MM.1S (cell line): ENCODE results near the gene ENG.

Source experiments
- DNase-seq: peaks from one replicate; pipeline ENCODE4 v3.0.0-alpha.2; 2015
- H2AFZ ChIP-seq: fragments of 300-600 bp; sonication (generic); 2 replicates; pipeline ENCODE4 v1.6.0; 2016; ENCODE audit warnings: antibody characterized with exemption, low read length
- H3F3A ChIP-seq: fragments of 300-600 bp; sonication (generic); 2 replicates; pipeline ENCODE4 v1.6.1; 2016; ENCODE audit warnings: mild to moderate bottlenecking, antibody characterized with exemption, low read length, moderate library complexity, mixed read lengths; ENCODE audit not compliant: insufficient read depth
- H3K27ac ChIP-seq: fragments of 300-600 bp; sonication (generic); 2 replicates; pipeline ENCODE4 v1.5.1; 2016; ENCODE audit warnings: mild to moderate bottlenecking, low read length
- H3K27me3 ChIP-seq: fragments of 300-600 bp; sonication (generic); replicated peaks from 2 replicates; pipeline ENCODE4 v1.6.0; 2016; ENCODE audit warnings: low read length; ENCODE audit not compliant: insufficient read depth
- H3K36me3 ChIP-seq: fragments of 300-600 bp; sonication (generic); replicated peaks from 2 replicates; pipeline ENCODE4 v1.6.1; 2016; ENCODE audit warnings: mild to moderate bottlenecking, low read length, mixed read lengths; ENCODE audit not compliant: insufficient read depth
- H3K4me1 ChIP-seq: fragments of 300-600 bp; sonication (generic); 2 replicates; pipeline ENCODE4 v1.6.1; 2016; ENCODE audit warnings: low read length, mixed read lengths
- H3K4me2 ChIP-seq: fragments of 300-600 bp; sonication (generic); 2 replicates; pipeline ENCODE4 v1.6.0; 2016; ENCODE audit warnings: low read depth, low read length
- H3K4me3 ChIP-seq: fragments of 300-600 bp; sonication (generic); 2 replicates; pipeline ENCODE4 v1.5.1; 2016; ENCODE audit warnings: low read length, mixed read lengths
- H3K79me2 ChIP-seq: fragments of 300-600 bp; sonication (generic); 2 replicates; pipeline ENCODE4 v1.6.1; 2016; ENCODE audit warnings: mixed run types, low read length, mixed read lengths
- H3K9ac ChIP-seq: fragments of 300-600 bp; sonication (generic); 2 replicates; pipeline ENCODE4 v1.6.1; 2016; ENCODE audit warnings: low read length, mixed read lengths
- H3K9me2 ChIP-seq: fragments of 300-600 bp; sonication (generic); replicated peaks from 2 replicates; pipeline ENCODE4 v1.6.1; 2016; ENCODE audit warnings: mild to moderate bottlenecking, low read length, mixed read lengths; ENCODE audit not compliant: insufficient read depth
- H3K9me3 ChIP-seq: fragments of 300-600 bp; sonication (generic); replicated peaks from 2 replicates; pipeline ENCODE4 v1.6.1; 2016; ENCODE audit warnings: mild to moderate bottlenecking, low read length, mixed read lengths; ENCODE audit not compliant: insufficient read depth
- H4K20me1 ChIP-seq: fragments of 300-600 bp; sonication (generic); 2 replicates; pipeline ENCODE4 v1.6.1; 2016; ENCODE audit warnings: mild to moderate bottlenecking, low read length, moderate library complexity, mixed read lengths; ENCODE audit not compliant: insufficient read depth
- CTCF ChIP-seq: fragments of 300-600 bp; sonication (generic); IDR thresholded peaks from 2 replicates; pipeline ENCODE4 v1.5.1; 2016; ENCODE audit warnings: antibody characterized with exemption, low read length, mixed read lengths
- EZH2 ChIP-seq: fragments of 300-600 bp; sonication (generic); optimal IDR thresholded peaks from 2 replicates; pipeline ENCODE3; 2017; ENCODE audit warnings: low read depth, mild to moderate bottlenecking, antibody characterized with exemption, low read length, mixed read lengths
- EZH2phosphoT487 ChIP-seq: fragments of 300-600 bp; sonication (generic); IDR thresholded peaks from 2 replicates; pipeline ENCODE4 v1.6.1; 2018; ENCODE audit warnings: antibody characterized with exemption, low read length

Gene ENG

DNA sequence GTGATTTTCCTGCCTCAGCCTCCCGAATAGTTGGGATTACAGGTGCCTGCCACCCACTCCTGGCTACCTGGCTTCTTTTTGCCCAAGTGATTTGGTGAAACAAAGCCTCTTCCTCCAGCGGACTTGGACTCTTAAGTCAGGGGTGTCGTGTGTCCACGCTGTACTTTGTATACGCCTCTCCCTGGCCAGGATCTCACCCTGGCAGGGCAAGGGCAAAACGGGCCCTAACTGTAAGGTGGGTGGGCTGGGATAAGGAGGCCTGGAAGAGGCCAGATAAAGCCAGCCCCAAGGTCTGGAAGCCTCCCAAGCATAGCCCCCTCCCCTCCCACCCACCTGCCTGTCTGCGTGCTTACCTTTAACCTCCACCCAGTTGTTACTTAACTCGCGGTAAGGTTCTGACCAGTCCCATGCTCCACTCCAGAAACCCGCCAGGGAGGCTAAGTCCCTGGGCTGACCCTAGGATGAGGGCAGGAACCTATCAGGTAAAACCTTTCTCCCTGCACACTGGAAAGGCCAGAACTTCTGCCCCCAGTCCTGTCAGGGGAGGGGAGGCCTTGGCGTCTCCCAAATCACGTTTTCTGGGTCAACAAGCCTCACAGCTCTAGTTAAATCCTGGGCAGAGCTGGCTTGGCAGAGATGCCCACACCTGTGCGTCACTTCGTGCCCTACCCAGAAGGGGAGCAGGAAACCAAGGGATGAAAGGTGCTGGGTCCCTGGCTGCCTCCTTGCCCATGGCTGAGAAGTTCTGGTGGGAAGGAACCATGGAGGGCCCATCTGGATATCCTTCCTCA is 60.3 kb downstream of the ENG start:
- TF ChIP-seq CTCF (no peak), EZH2 (no peak), EZH2phosphoT487 (no peak)
- H2AFZ ChIP-seq, result no peak overlapping the region
- no peaks in the 10 kb centered on the region for H3K9me2 ChIP-seq
- peaks cover 22% of the 10 kb centered on the region for H3K4me1 ChIP-seq
- peaks cover 20% of the 10 kb centered on the region for H3K79me2 ChIP-seq
- no peak overlapping the region for H3K4me3 ChIP-seq
- H3K27ac ChIP-seq, result no peak overlapping the region
- no peak overlapping the region for H3K4me2 ChIP-seq
- H3K27me3 ChIP-seq, result no peaks in the 10 kb centered on the region
- DNase-seq, result no peak
- no peak overlapping the region for H3K9ac ChIP-seq
- peaks cover 14% of the 10 kb centered on the region for H3K36me3 ChIP-seq
- peaks cover 7% of the 10 kb centered on the region for H4K20me1 ChIP-seq
- no peaks in the 10 kb centered on the region for H3K9me3 ChIP-seq
- H3F3A ChIP-seq, result peaks cover 30% of the 10 kb centered on the region

DNA sequence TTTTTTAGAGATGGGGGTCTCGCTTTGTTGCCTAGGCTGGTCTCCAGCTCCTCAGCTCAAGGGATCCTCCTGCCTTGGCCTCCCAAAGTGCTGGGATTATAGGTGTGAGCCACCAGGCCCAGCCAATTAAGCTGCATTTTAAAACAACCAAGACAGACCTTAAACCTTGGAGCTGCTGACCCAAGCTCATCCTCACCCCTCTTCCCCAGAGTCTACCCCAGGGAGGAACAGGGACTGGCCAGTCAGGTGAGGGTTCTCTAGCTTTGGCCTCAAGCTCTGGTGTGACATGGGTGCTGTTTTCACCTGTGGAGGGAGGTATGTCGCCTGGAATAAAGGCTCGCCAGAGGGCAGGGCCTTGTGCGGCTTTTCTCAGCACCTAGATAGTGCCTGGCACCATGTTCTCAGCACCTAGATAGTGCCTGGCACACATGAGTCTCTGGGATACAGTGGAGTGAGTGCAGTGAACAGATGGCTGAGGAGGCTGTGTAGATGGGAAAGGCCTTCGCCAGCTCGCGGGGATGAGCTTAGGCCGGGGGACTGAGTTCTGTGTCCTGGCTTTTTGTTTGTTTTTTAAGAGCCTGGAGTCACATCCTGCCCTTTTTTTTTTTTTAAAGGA is 61.3 kb downstream of the ENG start:
- peaks cover 30% of the 10 kb centered on the region for H3K79me2 ChIP-seq
- H2AFZ ChIP-seq, result no peak overlapping the region
- DNase-seq, result no peak
- H3F3A ChIP-seq, result peaks cover 30% of the 10 kb centered on the region
- peaks cover 23% of the 10 kb centered on the region for H3K36me3 ChIP-seq
- no peak overlapping the region for H3K27ac ChIP-seq
- H3K4me1 ChIP-seq, result peaks cover 32% of the 10 kb centered on the region
- no peaks in the 10 kb centered on the region for H3K9me3 ChIP-seq
- no peak overlapping the region for H3K4me3 ChIP-seq
- peaks cover 16% of the 10 kb centered on the region for H4K20me1 ChIP-seq
- no peaks in the 10 kb centered on the region for H3K27me3 ChIP-seq
- no peak overlapping the region for H3K4me2 ChIP-seq
- no peaks in the 10 kb centered on the region for H3K9me2 ChIP-seq
- TF ChIP-seq EZH2phosphoT487 (no peak), EZH2 (no peak), CTCF (no peak)
- no peak overlapping the region for H3K9ac ChIP-seq

DNA sequence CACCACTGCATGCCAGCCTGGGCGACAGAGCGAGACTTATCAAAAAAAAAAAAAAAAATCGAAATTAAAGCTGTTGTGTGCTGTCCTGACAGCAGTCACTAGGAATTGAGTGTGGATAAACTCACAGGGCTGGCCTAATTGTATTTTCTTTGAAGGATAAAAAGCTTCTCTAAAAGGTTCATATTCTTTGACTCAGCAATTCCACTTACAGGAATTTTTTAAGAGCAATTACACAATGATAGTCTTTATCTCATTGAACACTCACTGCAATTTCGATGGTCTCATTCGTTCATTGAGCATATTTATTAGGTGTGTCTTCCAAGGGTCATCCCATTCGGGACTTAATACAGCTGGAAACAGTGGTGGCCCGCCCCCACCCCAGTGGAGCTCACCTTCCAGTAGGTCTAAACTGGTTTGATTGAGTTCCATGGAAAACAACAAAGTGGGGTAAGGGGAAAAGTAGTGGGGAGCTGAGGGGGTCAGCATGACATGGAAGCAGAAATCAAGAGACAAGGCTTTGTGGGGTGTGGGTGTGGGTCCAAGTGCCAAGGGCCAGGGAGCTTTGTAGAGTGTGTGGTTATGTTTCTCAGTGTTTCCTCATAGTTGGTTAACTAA is 61.9 kb downstream of the ENG start:
- no peak overlapping the region for H3K9ac ChIP-seq
- peaks cover 36% of the 10 kb centered on the region for H3F3A ChIP-seq
- peaks cover 23% of the 10 kb centered on the region for H4K20me1 ChIP-seq
- H3K9me2 ChIP-seq, result no peaks in the 10 kb centered on the region
- peaks cover 37% of the 10 kb centered on the region for H3K79me2 ChIP-seq
- no peaks in the 10 kb centered on the region for H3K27me3 ChIP-seq
- H3K36me3 ChIP-seq, result peaks cover 30% of the 10 kb centered on the region
- no peak overlapping the region for H3K27ac ChIP-seq
- no peak overlapping the region for H2AFZ ChIP-seq
- H3K4me1 ChIP-seq, result peaks cover 36% of the 10 kb centered on the region
- no peaks in the 10 kb centered on the region for H3K9me3 ChIP-seq
- TF ChIP-seq EZH2phosphoT487 (no peak), EZH2 (no peak), CTCF (no peak)
- no peak overlapping the region for H3K4me2 ChIP-seq
- DNase-seq, result no peak
- H3K4me3 ChIP-seq, result no peak overlapping the region
